ENCODE measurements around the gene AGTRAP. TPM values are rescaled to one million over a fixed set of nuclear protein-coding genes. Genes with fewer than 3 reads are reported as not detected.
A peak's percentile ranks its signal among the peaks of the same experiment; 100 is the strongest.

The AGTRAP gene
- total RNA-seq, 1 donor from 2014 or later = 38.5 TPM

DNA sequence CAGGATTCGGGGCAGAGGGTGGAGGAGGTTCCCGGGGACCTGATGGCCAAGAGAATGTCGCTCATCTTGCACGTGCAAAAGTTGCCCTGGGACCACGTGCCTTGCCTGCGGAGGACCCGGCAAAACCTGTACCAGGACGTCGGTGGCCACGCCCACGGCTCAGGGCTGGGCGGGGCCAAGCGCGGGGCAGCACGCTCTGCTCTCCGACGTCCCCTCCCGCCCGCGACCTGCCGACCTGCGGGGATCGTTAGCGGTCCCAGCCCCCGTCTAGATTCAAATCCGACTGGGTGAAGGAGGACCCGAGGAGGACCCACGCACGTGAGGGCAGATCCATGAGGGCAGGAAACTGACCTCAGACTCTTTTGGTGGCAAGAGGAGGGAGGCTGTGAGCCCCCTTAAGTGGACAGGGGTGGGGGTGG is 26.1 kb downstream of the AGTRAP start, which contains the start of gene C1orf167:
C1orf167 (plus strand) TSS at position 206 of the 419 bp plus-strand sequence. CDS start 2,208 bp downstream, outside the sequence.
- DNase-seq (ENCODE audit: low read depth in 2 of 2) = no peak

DNA sequence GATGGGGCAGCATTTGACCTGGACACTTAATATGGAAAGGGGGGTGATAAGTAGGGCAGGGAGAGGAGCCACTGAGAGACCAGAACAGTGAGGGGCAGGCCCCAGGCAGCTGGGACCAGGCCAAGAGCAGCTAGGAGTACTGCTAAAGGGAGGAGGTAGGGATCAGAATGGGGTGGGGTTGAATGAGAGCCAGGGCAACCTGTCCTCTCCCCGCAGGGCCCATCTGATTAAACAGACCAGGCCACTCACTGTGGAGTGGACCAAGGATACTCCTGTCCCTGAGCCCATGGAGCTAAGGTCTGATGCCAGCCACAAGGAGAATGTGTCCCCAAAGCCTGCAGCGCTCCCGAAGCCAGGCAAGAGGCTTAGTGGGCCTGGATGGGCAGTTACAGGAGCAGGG is 28.2 kb downstream of the AGTRAP start:
- DNase-seq (ENCODE audit: low read depth in 2 of 2) = no peak

DNA sequence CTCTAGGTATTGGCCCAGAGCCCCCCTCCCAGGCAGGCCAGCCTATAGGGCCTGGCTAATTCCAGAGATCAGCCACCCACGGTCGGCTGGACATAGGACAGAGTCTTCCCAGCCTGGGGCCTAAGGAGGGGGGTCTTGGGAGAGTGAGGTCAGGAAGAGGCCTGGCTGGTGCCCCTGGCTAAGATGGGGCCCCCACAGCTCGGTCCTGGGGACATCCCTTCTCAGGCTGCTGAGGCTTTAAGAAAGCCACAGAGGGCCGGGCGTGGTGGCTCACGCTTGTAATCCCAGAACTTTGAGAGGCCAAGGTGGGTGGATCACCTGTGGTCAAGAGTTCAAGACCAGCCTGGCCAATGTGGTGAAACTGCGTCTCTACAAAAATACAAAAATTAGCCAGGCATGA is 28.6 kb downstream of the AGTRAP start:
- DNase-seq (ENCODE audit: low read depth in 2 of 2) = no peak

DNA sequence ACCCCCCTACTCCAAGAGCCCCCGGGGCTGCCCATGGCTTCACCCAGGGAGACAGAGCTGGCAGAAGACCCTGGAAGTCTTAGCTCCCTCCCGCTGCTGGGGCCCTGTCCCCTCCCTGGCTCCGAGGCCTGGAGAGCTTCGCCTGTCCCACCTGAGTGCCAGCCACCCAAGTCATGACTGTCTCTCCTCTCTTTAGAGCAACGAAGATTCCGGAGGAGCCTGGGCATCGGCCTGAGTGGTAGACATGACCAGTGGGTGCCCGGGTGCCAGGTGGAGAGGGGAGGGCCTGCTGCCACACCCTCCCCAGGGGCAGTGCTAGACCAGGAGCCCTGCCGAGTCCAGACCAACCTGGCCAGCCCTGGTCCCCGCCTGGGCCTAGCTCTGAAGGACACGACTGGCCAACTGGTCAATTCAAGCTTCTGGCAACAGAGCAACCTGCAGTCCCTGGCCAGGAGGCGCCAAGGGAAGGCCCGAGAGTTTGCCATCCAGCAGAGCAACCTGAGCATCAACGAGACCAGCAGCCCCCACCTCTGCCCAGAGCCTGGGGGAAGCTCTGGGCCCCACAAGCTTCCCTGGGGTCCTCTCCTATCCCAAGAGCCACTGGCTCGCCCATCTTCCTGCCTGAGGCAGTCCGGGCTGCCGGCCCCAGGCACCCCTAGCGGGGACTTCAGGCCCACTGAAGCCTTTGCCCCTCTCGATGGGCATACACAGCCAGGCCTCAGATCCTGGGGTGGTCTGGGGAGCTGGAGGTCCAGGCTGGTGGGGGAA is 29.9 kb downstream of the AGTRAP start:
- no peak for DNase-seq (ENCODE audit: low read depth in 2 of 2)

DNA sequence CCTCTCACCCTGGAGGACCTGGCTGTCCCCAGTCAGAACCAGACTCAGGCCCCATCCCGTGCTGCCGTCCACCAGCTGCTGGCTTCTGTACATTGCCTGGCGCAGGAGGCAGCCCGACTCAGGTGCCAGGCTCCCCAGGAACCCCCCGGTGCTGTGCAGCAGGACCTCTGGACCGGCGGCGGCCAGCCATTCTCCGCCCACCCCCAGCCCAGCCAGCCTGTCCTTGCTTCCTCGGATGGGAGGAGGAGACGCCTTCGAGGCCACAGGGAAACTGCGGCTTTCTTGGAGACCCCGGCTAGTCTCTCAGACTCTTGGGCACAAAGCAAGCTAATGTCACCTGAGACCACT is 30.5 kb downstream of the AGTRAP start:
- no peak for DNase-seq (ENCODE audit: low read depth in 2 of 2)

DNA sequence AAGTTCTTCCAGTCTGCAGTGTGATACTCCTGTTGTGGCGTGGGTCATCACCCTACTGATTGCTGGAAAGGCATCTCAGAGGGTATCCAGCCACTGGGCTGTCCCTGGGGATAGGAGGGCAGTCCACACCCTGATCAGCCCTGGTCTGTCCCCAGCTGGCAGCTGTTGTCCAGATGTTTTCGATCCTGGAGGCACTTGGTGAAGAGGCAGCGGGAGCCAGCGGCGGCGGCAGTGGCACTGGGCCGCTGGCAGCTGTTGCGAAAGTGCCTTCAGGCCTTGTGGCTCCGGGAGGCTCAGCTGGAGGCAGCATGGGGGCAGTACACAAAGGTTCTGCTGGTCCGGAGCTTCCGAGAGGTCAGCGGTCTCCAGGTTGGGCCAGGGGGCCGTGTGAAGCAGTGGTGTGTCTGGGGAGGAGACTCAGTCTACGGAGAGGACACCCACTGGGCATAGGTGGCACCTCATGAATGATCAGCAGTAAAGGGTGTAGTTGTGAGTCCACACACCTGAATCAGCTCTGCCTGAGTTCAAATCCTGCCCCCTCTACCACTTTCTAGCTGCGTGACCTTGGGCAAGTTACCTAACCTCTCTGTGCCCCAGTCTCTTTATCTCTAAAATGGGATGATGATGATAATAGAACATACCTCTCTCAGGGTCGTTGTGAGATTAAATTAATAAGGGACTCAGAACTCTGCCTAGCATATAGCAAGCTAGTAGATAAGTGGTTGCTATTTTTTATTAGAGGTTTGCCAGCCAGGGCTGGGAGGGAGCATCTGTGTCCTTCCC is 32.2 kb downstream of the AGTRAP start:
- DNase-seq (ENCODE audit: low read depth in 2 of 2) = no peak

DNA sequence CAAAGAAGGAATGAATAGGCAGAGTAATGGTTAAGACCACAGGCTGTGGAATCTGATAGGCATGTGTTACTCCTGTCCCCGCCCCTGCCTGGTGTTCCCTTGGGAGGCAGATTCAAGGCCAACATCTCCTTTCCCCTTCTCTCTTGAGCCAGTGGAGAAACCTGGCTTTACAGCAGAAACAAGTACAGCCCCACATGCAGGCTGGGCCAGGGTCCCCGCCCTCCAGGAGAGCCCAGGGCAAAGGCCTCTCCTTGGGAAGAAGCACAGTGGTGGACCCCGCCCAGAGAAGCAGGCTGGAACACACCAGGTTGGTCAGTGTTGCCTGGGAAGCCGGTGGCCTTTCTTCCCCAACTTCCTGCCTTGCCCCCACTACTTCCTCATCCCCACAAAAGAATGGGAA is 32.9 kb downstream of the AGTRAP start:
- DNase-seq (ENCODE audit: low read depth in 2 of 2) = no peak

DNA sequence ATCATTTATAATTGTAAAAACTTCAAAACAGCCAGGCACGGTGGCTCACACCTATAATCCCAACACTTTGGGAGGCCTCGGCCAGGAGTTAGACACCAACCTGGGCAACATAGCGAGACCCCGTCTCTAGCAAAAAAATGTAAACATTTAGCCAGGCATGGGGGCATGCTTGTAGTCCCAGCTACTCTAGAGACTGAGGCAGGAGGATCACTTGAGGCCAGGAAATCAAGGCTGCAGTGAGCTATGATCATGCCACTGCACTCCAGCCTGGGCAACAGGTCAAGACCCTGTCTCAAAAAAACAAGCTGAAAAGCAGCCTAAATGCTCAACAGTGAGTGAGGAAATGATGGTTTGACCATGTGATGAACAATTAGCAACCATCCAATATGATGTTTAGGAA is 33.3 kb downstream of the AGTRAP start:
- DNase-seq (ENCODE audit: low read depth in 2 of 2) = no peak

DNA sequence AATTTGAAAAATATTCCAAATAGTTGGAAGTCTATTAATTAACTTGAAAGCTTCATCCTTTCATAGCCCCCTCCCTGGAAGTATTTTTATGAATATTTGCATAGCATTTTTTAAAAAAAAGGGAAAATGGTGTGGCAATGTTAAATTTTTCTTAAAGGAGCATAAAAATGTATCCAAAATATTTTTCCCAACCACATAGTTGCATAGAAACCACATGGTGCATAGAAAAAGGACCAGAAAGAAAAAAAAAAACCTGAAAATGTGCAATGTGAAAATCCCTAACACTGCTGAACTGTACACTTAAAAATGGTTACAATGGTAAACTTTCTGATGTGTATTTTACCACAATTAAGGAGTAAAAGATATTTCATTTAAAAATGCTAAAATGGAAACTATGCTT is 34.1 kb downstream of the AGTRAP start:
- DNase-seq (ENCODE audit: low read depth in 2 of 2) = no peak

DNA sequence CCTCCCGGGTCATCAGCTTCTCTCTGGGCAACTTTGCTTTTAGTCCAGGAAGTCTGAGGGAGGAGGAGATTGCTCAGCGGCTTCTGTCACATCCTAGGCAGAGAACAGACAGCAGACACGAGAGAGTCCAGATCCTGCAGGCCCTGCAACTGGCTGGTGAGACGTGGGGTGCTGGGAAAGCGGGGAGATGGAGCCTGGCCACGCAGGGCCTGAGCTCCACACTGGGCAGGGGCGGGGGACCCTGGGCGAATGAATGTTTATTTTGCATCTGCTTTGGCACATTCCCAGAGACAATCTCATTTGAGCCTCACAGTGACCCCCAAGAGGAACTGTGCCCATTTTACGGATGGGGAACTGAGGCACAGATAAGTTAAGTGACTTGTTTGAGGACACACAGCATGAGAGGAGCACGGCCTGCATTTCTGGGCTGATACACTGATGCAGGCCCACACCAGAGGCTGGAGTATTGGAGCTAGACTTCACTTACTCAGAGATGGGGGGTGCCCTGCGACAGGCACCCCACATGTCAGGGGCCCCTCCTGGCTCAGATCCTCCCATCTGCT is 35.6 kb downstream of the AGTRAP start:
- DNase-seq (ENCODE audit: low read depth in 2 of 2) = no peak

DNA sequence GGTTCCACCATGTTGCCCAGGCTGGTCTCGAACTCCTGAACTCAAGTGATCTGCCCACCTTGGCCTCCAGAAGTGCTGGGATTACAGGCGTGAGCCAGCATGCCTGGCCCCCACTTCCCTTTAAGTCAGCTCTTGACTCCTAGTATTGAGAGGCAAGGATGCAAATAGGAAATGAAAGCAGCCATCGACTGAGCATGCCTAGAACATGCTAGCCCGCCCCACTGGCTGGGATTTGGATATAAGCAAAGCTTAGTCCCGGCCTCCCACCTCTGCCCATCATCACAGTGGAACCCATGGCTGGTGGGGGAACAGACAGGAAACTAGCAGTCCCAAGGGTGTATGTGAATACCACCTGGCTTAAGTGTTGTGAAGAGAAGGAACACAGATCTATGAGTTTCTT is 36.5 kb downstream of the AGTRAP start:
- no peak for DNase-seq (ENCODE audit: low read depth in 2 of 2)

DNA sequence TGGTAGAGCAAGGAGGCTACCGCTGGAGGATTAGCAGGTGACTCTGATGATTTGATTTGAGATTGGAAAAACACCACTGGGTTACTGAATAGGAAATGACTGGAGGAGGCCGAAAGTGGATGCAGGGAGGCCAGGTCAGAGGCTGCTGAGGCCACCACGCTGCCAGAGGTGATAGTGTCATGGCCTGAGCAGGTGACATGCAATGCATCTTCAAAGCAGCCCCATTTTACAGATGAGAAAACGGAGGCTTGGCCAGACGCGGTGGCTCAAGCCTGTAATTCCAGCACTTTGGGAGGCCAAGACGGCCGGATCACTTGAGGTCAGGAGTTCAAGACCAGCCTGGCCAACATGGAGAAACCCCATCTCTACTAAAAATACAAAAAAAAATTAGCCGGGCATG is 38.8 kb downstream of the AGTRAP start:
- no peak for DNase-seq (ENCODE audit: low read depth in 2 of 2)

DNA sequence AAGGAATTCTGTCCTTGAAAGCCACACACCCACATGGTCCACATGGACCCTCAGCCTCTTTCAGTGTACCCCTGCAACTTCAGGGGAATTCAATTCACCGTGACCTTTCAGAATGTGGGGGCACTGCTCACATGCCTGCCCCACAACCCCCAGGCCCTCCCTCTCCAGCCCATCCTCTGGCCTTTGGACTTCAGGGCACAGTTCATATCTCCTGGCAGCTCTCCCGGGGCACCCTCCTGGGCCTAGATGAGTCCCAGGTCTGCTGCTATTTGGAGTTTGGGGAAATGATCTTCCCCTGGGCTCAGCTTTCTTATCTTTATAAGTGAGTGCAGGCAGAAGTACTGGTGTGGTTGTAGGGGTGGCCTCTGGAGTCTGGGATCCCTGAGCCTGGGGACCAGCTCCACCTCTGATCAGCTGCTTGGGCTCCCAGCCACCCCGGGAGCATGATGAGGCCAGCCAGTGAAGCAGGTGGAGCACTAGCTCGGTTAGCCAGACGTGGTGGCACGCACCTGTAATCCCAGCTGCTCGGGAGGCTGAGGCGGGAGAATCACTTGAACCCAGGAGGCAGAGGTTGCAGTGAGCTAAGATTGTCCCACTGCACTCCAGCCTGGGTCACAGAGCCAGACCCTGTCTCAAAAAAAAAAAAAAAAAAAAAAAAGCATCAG is 41.9 kb downstream of the AGTRAP start:
- DNase-seq (ENCODE audit: low read depth in 2 of 2) = no peak

DNA sequence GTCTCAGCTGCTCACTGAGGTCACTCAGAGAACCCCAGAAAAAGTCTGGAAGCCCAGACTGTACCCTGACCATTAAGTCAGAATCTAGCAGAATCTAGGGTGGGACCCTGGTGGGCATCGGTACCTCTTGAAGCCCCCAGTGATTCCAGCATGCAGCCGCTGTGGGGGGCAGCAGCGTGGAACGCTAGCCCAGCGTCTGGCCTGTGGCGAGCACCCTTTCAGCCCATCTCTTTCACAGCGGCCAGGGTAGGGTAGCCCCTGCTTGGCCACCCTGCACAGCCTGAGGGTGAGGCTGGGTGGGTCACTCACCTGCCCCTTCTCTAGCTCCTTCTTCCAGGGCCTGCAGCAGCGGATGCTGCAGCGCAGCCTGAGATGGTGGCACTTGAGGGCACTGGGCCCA is 42.4 kb downstream of the AGTRAP start:
- no peak for DNase-seq (ENCODE audit: low read depth in 2 of 2)

DNA sequence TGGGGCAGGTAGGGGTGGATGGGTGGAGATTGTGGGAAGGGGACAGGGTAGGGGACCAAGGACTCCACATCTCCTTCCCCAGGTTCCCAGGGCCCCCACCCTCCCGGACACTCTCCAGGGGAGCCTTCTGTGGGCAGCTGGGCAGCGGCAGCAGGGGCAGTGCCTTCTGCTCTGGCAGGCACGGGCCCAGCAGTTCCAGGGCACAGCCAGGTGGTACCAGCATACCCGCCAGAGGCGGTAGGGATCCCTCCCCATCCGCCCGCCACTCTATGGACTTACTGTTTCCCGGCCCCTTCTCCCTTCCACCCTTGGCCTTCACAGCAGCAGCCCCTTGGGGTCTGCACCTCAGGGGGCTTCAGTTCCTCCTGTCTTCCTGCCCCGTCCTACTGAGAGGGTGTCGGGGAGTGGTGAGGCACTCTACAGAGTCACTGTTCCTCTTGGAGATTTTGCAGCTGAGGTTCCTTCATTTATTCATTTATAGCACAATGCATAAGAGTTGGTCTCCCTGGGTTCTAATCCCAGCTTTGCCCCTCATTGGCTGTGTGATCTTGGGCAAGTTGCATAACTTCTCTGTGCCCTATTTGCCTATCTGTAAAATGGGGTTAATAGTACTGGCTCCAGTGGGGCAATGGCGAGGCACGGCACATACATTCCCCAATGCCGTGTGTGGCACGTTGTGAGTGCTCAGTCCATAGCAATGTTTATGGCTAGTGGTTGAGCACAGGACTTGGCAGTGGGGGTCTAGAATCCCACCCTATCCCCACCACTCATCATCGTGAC is 43.1 kb downstream of the AGTRAP start:
- DNase-seq (ENCODE audit: low read depth in 2 of 2) = no peak

DNA sequence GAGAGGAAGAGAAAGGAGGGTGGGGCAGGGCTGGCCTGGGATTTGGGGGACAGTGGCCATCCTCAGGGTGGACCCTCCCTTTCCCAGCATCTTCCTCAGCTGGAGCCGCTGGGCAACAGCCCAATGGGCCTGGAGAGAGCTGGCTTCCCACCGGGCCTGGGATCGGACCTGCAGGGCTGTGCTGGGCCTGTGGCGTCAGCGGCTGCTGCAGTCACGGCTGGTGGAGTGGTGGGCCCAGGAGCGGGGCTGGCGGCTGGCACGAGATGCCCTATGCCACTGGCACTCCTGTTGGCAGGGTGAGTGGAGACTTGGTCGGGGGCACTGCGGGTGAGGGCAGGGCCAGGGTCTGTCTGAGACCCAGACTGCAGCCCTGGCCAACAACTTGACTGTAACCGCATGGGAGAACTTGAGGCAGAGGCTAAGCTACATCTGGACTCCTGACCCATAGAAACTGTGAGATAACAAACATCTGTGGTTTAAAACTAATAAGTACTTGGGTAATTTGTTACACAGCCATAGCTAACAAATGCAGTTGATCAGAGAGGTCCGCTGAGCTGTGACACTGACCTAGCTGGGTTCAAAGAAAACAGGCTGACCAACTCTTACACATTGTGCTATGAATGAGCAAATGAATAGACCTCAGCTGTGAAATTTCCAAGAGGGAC is 43.9 kb downstream of the AGTRAP start:
- DNase-seq (ENCODE audit: low read depth in 2 of 2) = no peak

DNA sequence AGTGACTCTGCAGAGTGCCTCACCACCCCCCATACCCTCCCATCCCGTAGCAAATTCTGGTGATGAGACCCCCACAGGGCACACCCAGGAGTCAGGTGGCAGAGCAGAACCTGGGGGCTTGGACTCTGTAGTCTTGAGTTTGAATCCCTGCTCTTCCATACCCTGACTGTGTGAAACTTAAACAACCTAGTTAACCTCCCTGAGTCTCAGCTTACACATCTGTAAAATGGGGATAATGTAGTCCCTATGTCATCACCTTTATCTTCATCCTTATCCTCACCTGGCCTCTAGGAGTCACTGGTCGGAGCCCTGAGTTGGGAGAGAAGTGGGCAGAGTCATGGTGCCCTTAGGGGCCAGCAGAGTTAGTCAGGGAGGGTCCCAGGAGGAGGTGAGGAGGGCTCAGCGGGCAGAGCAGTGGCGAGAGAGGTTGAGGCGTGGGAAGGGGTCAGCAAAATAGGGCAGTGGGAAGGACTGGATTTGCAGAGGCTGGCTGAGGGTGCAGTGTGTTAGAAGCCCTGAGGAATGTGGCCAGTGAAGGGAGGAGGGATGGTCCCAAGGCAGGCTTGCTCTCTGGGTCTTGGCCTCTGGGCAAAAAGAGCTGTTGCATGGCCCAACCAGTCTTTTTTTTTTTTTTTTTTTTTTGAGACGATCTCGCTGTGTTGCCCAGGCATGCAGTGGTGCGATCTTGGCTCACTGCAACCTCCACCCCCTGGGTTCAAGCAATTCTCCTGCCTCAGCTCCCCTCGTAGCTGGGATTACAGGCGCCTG is 44.6 kb downstream of the AGTRAP start:
- DNase-seq (ENCODE audit: low read depth in 2 of 2) = no peak

DNA sequence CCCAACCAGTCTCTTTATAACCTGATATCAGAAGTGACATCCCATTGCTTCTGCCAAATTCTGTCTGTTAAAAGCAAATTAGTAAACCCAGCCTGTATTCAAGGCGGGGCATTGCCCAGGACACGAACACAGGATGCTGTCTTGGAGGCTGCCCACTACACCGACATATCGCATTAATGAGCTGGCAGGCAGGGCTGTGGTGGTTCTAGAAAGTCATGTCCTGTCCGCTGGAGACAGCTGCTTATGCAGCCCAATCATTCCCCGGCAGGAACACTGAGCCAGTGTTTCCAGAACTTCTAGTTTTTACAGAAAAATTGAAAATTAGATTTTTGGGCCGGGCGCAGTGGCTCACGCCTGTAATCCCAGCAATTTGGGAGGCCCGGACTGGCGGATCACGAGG is 45.4 kb downstream of the AGTRAP start:
- DNase-seq (ENCODE audit: low read depth in 2 of 2) = peak in 1 of 2 donors; percentile 35

DNA sequence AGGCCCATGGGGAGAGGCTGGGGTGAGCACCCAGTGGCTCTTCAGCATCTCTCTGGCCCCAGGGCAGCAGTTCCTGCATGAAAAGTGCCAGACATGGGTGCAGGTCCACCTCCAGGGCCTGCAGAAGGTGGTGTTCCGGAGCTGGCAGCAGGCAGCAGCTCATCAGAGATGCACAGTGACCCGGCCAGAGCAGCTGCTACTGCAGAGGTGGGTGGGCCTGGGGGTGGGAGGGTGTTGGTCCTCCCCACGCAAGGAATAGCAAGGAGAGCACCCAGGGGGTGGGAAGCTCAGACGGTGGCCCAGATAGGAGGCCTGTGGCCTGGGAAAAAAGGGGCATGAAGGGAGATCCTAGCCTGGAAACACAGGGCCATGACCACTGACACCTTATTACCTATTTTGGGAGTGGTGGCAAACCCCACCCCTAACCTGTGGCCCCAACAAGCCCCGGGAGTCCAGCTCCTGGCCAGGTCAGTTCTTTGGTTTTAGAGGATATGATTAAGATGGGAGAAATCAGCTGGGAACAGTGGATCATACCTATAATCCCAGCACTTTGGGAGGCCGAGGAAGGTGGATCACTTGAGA is 46.3 kb downstream of the AGTRAP start:
- DNase-seq (ENCODE audit: low read depth in 2 of 2) = no peak

DNA sequence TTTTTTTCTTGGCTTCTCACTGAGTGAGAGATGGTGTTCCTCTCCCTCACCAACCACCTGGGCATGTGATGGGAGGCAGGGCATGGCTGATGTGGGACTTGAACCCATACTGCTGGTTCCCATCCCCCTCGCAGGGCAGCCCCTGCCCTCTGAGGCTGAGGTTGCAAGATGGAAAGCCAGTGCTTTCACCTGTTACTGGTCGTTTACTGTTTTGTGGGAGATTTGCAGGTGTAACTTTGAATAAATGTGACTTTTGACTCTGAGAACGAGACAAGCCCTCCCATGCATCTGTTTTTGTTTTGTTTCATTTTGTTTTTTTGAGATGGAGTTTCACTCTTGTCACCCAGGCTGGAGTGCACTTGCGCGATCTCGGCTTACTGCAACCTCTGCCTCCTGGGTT is 47.6 kb downstream of the AGTRAP start:
- no peak for DNase-seq (ENCODE audit: low read depth in 2 of 2)
